Tongue (tissue), 2 donors: ENCODE measurements around the gene FEN1. TPM values are rescaled to one million over a fixed set of nuclear protein-coding genes. Genes with fewer than 3 reads are reported as not detected.

Experiments
- DNase-seq: peaks from one replicate; pipeline ENCODE4 v3.0.0-alpha.2; 2015
- total RNA-seq: library from RNA; depleted of rRNA; stranded (reverse); fragments of >200 nt; gene quantifications from one replicate; pipeline ENCODE4 v1.2.3, GENCODE V29; 2014

The FEN1 gene
- total RNA-seq, 1 donor from 2014 or later: 19.3 TPM

DNA sequence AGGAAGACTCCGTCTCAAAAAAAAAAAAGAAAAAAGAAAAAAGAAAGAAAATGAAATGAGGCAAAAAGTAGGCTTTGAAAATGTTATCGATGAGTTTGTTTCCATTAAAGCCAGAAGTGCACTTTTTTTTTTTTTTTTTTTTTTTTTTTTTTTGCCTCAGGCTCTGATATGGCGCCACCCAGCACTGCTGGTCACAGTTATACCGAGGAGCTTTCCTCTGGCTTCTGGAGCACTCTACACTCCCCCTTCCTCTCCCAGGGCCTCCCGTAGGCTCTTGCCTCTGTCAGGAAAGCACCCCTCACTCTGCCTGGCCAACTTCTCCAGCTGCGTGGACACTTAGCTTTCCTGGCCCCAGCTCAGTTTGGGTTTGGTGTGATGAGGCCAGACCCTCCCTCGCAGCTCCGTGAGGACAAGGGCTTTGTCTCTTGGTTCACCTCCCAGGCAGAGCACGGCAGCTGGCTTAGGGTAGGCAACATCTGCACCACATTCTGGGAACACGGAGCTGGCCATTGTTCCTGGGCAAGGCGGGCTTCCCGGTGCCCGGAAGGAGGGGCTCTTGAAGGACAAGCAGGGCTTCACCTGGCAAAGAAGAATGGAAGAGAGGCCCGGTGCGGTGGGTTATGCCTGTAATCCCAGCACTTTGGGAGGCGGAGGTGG is 52.3 kb downstream of the FEN1 start:
- DNase-seq: peak; percentile 64

DNA sequence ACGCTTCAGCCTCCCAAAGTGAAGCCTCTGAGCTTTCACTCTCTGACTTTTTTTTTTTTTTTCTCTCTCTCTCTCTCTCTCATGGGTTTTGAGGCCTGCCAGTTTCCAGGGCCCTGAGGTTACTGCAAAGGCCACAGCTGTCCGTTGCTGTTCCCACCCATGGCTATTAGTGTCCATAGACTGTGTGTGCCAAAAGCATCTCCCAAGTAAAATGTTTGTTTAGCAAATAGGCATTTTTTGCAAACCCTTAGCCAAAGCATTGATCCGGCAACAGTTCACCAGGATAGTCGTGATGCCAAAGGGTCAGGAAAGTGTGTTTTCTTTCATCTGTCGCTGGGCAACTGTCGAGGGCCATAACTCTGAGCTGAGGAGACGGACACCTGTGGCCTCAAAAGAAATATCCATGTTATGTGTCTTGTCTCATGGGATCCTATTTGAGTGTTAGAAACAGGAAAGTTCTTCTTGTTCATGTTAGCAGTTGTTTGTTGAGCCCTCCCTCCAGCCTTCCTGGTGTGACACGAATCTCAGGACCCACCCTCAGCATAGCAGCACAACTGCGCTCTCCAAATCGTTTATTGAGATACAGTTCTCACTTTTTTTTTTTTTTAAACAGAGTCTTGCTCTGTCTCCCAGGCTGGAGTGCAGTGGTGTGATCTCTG is 53.8 kb downstream of the FEN1 start:
- no peak for DNase-seq

Other genes with a start within 250 kb of the FEN1 start
- 6.5 TPM for gene SYT7, start 211.8 kb upstream of the FEN1 start, total RNA-seq
- 4.1 TPM for gene DAGLA, start 112.5 kb upstream of the FEN1 start, total RNA-seq
- 1.4 TPM for gene MYRF, start 40.3 kb upstream of the FEN1 start, total RNA-seq
- 27.2 TPM for gene TMEM258, start 312 bp upstream of the FEN1 start, total RNA-seq
- gene FADS1, start 24.1 kb downstream of the FEN1 start, total RNA-seq: 17.8 TPM
- gene FADS2, start 35.4 kb downstream of the FEN1 start, total RNA-seq: 39.6 TPM
- gene FADS3, start 98.6 kb downstream of the FEN1 start, total RNA-seq: 27.2 TPM
- 19.6 TPM for gene RAB3IL1, start 124.7 kb downstream of the FEN1 start, total RNA-seq
- 3.3 TPM for gene BEST1, start 157.4 kb downstream of the FEN1 start, total RNA-seq
- 714 TPM for gene FTH1, start 174.7 kb downstream of the FEN1 start, total RNA-seq